T follicular helper cell (primary cell): ENCODE data around the gene IL13.
"Not testable (repeated sequence)": the region's sequence is repeated elsewhere in the genome, so short reads cannot be mapped to it uniquely, and the experiment has no call there.

Experiments
- DNase-seq: peaks from one replicate; pipeline ENCODE4 v3.0.0-alpha.2; 2020; ENCODE audit warnings: low read depth
- total RNA-seq, 2 experiments: gene quantifications; one replicate each; lab custom pipeline; 2026; lab: John Stamatoyannopoulos, UW

The IL13 gene
- 0.30 to 4.3 reads per million in 2 experiments for total RNA-seq

GRCh38 chr5:132657676-132658380, at the start of gene IL13:
IL13 (plus strand) TSS chr5:132658173; CDS start chr5:132658187, 14 bp downstream.
- DNase-seq, result no peak

GRCh38 chr5:132611965-132612364, 46.0 kb upstream of the IL13 start:
- no peak for DNase-seq

- DNase-seq, result no peak
These were observed 45.1 kb upstream of the IL13 start for GRCh38 chr5:132612846-132613245.

- DNase-seq, result no peak
These were observed 36.3 kb upstream of the IL13 start for GRCh38 chr5:132621699-132622098.

- no peak for DNase-seq
These were observed 35.4 kb upstream of the IL13 start for GRCh38 chr5:132622608-132623007.

GRCh38 chr5:132627470-132627869, 30.5 kb upstream of the IL13 start:
- no peak for DNase-seq

- DNase-seq, result no peak
These were observed 29.2 kb upstream of the IL13 start for GRCh38 chr5:132628814-132629213.

GRCh38 chr5:132629230-132629944, 28.6 kb upstream of the IL13 start:
- no peak for DNase-seq

- not testable (repeated sequence) for DNase-seq
These were observed 24.4 kb upstream of the IL13 start for GRCh38 chr5:132633587-132633986.

GRCh38 chr5:132635873-132636272, 22.1 kb upstream of the IL13 start:
- DNase-seq, result no peak

- no peak for DNase-seq
These were observed 20.7 kb upstream of the IL13 start for GRCh38 chr5:132637241-132637640.

GRCh38 chr5:132639706-132640130, 18.3 kb upstream of the IL13 start:
- DNase-seq, result no peak

GRCh38 chr5:132640613-132641012, 17.4 kb upstream of the IL13 start:
- DNase-seq, result no peak

- DNase-seq, result no peak
These were observed 16.7 kb upstream of the IL13 start for GRCh38 chr5:132641241-132641723.

GRCh38 chr5:132641841-132642240, 16.1 kb upstream of the IL13 start:
- DNase-seq, result no peak

- no peak for DNase-seq
These were observed 13.8 kb upstream of the IL13 start for GRCh38 chr5:132644177-132644576.

- DNase-seq, result no peak
These were observed 11.2 kb upstream of the IL13 start for GRCh38 chr5:132646583-132647266.

GRCh38 chr5:132647473-132647872, 10.5 kb upstream of the IL13 start:
- no peak for DNase-seq

- DNase-seq, result no peak
These were observed 9.6 kb upstream of the IL13 start for GRCh38 chr5:132648355-132648754.

GRCh38 chr5:132651838-132652469, 6.0 kb upstream of the IL13 start:
- no peak for DNase-seq

- DNase-seq, result no peak
These were observed 4.3 kb upstream of the IL13 start for GRCh38 chr5:132653716-132654115.
